Duodenal mucosa (tissue), 2 donors: ENCODE results near the gene PALLD.

Experiments
- H3K27ac ChIP-seq: one replicate; pipeline ENCODE4 v1.7.0; 2013; ENCODE audit warnings: low read depth, low read length
- H3K27me3 ChIP-seq, 2 donors: one replicate each; pipeline ENCODE4 v1.7.0; 2013; ENCODE audit warnings: low read length in 2 of 2, control low read depth in 1 of 2; ENCODE audit not compliant: insufficient read depth in 2 of 2, control insufficient read depth in 1 of 2
- H3K36me3 ChIP-seq, 2 donors: one replicate each; pipeline ENCODE4 v1.7.0; 2013; ENCODE audit warnings: low read length in 2 of 2, control low read depth in 1 of 2; ENCODE audit not compliant: insufficient read depth in 2 of 2, control insufficient read depth in 1 of 2
- H3K4me1 ChIP-seq, 2 donors: one replicate each; pipeline ENCODE4 v1.7.0; 2013; ENCODE audit warnings: low read length in 2 of 2, control low read depth in 1 of 2; ENCODE audit not compliant: insufficient read depth in 2 of 2, control insufficient read depth in 1 of 2
- H3K4me3 ChIP-seq, 2 donors: one replicate each; pipeline ENCODE4 v1.7.0; 2013; ENCODE audit warnings: low read length in 2 of 2, low read depth in 1 of 2
- H3K9ac ChIP-seq, 2 donors: one replicate each; pipeline ENCODE4 v1.7.0; 2013; ENCODE audit warnings: low read length in 2 of 2, low read depth in 1 of 2
- H3K9me3 ChIP-seq, 2 donors: one replicate each; pipeline ENCODE4 v1.7.0; 2013; ENCODE audit warnings: low read length in 2 of 2, control low read depth in 1 of 2; ENCODE audit not compliant: control insufficient read depth in 1 of 2

PALLD gene

DNA sequence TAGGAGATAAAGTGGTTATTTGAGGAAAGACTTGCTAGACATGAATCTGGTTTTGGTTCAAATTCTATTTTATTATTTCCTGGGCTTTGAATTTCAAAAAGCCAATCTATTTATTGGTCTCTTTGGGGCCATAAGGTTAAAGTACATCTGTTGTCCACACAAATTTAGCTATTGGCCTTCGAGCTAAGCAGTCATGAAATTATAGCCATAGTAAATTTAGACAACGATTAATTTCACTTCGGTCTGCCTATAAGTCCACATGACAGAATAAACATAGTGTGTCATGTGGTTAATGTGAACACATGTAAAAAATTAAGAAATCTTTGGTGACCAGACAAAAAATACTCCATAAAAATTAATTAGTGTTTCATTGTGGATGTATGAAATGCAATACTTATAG, 161.9 kb downstream of the PALLD start:
- H3K27me3 ChIP-seq: no peaks in the 10 kb centered on the region
- H3K4me3 ChIP-seq: no peak overlapping the region
- H3K27ac ChIP-seq: no peak overlapping the region
- H3K9ac ChIP-seq: no peak overlapping the region
- peaks cover 0 to 20% of the 10 kb centered on the region in 2 donors for H3K4me1 ChIP-seq
- no peaks in the 10 kb centered on the region for H3K36me3 ChIP-seq
- H3K9me3 ChIP-seq: no peaks in the 10 kb centered on the region

- no peak overlapping the region for H3K9ac ChIP-seq
- H3K4me3 ChIP-seq: no peak overlapping the region
- no peaks in the 10 kb centered on the region for H3K9me3 ChIP-seq
- H3K27ac ChIP-seq: no peak overlapping the region
- peaks cover 0 to 20% of the 10 kb centered on the region in 2 donors for H3K4me1 ChIP-seq
- H3K36me3 ChIP-seq: no peaks in the 10 kb centered on the region
- no peaks in the 10 kb centered on the region for H3K27me3 ChIP-seq
Observed at GRCh38 chr4:168659741-168660465, 163.1 kb downstream of the PALLD start.

DNA sequence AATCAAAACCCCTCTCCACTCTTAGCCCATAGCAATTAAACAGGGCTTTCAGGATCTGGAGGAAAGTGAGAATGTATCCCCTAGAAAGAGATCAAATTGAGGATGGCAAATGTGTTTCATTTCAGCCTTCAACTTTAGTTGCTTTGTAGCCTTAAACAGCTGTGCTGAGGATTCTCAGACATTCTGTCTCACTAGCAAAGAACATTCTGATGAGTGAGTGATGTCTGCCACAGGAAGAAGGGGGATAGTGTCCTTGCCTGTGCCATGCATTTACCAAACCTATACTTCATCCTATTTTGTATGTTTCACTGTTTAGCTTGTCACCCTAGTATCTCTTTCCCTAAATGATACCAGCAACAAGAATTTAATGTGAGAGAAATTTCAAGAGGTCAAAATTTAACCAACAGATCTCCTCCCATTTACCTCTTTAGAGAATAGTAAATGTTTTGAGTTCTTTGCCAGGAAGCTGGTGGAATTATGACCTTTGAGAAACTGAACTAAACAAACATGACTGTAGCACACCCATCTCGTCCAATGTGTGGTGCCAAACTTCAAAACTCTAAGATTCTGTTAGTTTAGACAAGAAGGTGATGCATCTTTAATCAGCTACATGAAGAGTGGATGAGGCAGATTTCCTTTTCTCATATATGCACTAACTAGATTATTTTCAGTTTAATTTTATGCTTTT, 165.6 kb downstream of the PALLD start:
- H3K9me3 ChIP-seq: no peaks in the 10 kb centered on the region

GRCh38 chr4:168664242-168664891, 167.5 kb downstream of the PALLD start:
- no peaks in the 10 kb centered on the region for H3K9me3 ChIP-seq
- no peak overlapping the region for H3K4me3 ChIP-seq
- H3K27me3 ChIP-seq: no peaks in the 10 kb centered on the region
- H3K9ac ChIP-seq: no peak overlapping the region
- H3K4me1 ChIP-seq: peaks cover 0 to 11% of the 10 kb centered on the region in 2 donors
- H3K27ac ChIP-seq: no peak overlapping the region
- H3K36me3 ChIP-seq: no peaks in the 10 kb centered on the region

More for the DNA sequence above, 165.6 kb downstream of the PALLD start:
- H3K27ac ChIP-seq: no peak overlapping the region
- no peaks in the 10 kb centered on the region for H3K36me3 ChIP-seq
- no peak overlapping the region for H3K4me3 ChIP-seq
- H3K9ac ChIP-seq: no peak overlapping the region
- peaks cover 0 to 11% of the 10 kb centered on the region in 2 donors for H3K4me1 ChIP-seq
- H3K27me3 ChIP-seq: no peaks in the 10 kb centered on the region

DNA sequence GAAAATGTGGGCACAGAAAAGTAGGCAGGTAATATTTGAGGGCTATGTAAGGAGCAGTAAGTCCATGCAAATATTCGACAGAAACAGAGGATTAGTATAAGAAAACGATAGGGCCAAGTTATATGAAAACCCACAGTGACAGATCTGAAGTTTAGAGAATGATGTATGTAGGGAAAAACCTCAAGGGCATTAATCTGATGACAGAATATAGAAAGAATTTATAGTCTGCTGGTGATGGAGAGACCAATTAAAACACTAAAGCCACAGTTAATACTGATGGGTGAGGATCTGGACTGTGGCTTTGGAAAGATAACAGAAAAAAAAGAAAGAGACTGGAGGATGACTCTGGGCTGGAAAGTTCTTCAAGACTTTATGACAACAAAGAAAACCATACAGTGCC, 169.7 kb downstream of the PALLD start:
- H3K27me3 ChIP-seq: no peaks in the 10 kb centered on the region
- H3K4me3 ChIP-seq: no peak overlapping the region
- H3K27ac ChIP-seq: no peak overlapping the region
- no peaks in the 10 kb centered on the region for H3K36me3 ChIP-seq
- no peak overlapping the region for H3K9ac ChIP-seq
- peaks cover 0 to 11% of the 10 kb centered on the region in 2 donors for H3K4me1 ChIP-seq
- H3K9me3 ChIP-seq: no peaks in the 10 kb centered on the region

GRCh38 chr4:168667376-168667775, 170.5 kb downstream of the PALLD start:
- Histone ChIP-seq H3K27me3 (no peaks in the 10 kb centered on the region), H3K9ac (no peak overlapping the region), H3K4me1 (peaks cover 0 to 7% of the 10 kb centered on the region in 2 donors), H3K4me3 (no peak overlapping the region), H3K27ac (no peak overlapping the region), H3K9me3 (no peaks in the 10 kb centered on the region), H3K36me3 (no peaks in the 10 kb centered on the region)

DNA sequence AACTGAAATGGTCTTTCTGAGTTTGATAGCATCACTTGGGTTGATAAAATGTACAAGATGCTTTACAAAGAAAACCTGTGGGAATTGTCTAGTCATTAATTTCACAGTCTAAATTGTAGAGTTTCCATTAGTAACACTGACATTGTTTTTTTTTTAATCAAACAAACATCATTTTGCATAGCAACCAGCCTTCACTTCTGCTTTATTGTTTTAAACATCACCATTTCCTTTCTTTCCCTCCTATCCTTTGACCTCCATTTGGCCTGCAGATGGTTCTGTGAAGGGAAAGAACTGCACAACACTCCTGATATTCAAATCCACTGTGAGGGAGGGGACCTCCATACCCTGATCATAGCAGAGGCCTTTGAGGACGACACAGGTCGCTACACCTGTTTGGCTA, 171.1 kb downstream of the PALLD start:
- no peak overlapping the region for H3K9ac ChIP-seq
- H3K27ac ChIP-seq: no peak overlapping the region
- H3K4me1 ChIP-seq: peaks cover 0 to 4% of the 10 kb centered on the region in 2 donors
- no peaks in the 10 kb centered on the region for H3K9me3 ChIP-seq
- no peaks in the 10 kb centered on the region for H3K27me3 ChIP-seq
- no peak overlapping the region for H3K4me3 ChIP-seq
- peaks cover 0 to 2% of the 10 kb centered on the region in 2 donors for H3K36me3 ChIP-seq

GRCh38 chr4:168673476-168673875, 176.6 kb downstream of the PALLD start:
- Histone ChIP-seq H3K4me3 (no peak overlapping the region), H3K27ac (no peak overlapping the region), H3K4me1 (no peaks in the 10 kb centered on the region), H3K9ac (no peak overlapping the region), H3K9me3 (no peaks in the 10 kb centered on the region), H3K27me3 (no peaks in the 10 kb centered on the region), H3K36me3 (peaks cover 0 to 3% of the 10 kb centered on the region in 2 donors)

GRCh38 chr4:168674077-168674747, 177.4 kb downstream of the PALLD start:
- H3K9me3 ChIP-seq: no peaks in the 10 kb centered on the region
- H3K27me3 ChIP-seq: no peaks in the 10 kb centered on the region
- H3K4me1 ChIP-seq: no peaks in the 10 kb centered on the region
- peaks cover 0 to 3% of the 10 kb centered on the region in 2 donors for H3K36me3 ChIP-seq
- H3K27ac ChIP-seq: no peak overlapping the region
- H3K9ac ChIP-seq: no peak overlapping the region
- no peak overlapping the region for H3K4me3 ChIP-seq

DNA sequence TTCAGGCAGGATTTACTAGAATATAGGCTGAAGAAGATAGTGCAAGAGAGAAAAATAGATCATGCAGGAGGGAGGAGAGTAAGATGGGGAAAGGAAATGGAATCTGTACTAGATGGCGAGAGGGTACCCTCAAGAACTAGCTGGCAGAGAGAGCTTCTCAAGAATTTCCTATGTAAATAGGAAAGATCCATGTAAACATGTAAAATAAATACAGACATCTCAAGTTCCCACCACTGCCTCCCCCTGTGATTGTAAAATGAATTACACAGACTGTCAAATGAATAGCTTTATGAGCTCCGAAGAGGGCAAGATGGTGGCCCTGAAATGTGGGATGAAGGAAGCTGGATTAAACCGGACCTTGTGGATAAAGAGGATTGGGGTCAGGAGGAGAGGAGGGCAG, 178.0 kb downstream of the PALLD start:
- Histone ChIP-seq H3K9me3 (no peaks in the 10 kb centered on the region), H3K36me3 (peaks cover 0 to 3% of the 10 kb centered on the region in 2 donors), H3K4me3 (no peak overlapping the region), H3K9ac (no peak overlapping the region), H3K27ac (no peak overlapping the region), H3K4me1 (no peaks in the 10 kb centered on the region), H3K27me3 (no peaks in the 10 kb centered on the region)
